SK-N-MC (cell line): Measurements from ENCODE around the gene FCER2.

ENCODE experiments used
- DNase-seq: peaks from one replicate; pipeline ENCODE4 v3.0.0-alpha.2; 2011; ENCODE audit warnings: low read depth, low spot score
- H3K27ac ChIP-seq: fragments of 200-600 bp; sonication (generic); 2 replicates; pipeline ENCODE4 v1.5.1; 2016; ENCODE audit warnings: mixed run types
- H3K36me3 ChIP-seq: fragments of 200-600 bp; sonication (generic); 2 replicates; pipeline ENCODE4 v1.6.1; 2017; ENCODE audit warnings: antibody characterized with exemption, low read length, mixed read lengths; ENCODE audit not compliant: insufficient read depth
- H3K4me3 ChIP-seq: fragments of 200-600 bp; sonication (generic); 2 replicates; pipeline ENCODE4 v1.5.1; 2016
- H3K9ac ChIP-seq: fragments of 200-600 bp; sonication (generic); 2 replicates; pipeline ENCODE4 v1.8.0; 2017; ENCODE audit warnings: mixed run types, mixed read lengths; ENCODE audit not compliant: insufficient read length
- H3K9me3 ChIP-seq: fragments of 200-600 bp; sonication (generic); 2 replicates; pipeline ENCODE4 v1.6.1; 2017; ENCODE audit warnings: low read depth, mild to moderate bottlenecking, antibody characterized with exemption, low read length, moderate library complexity, mixed read lengths
- EZH2 ChIP-seq: fragments of 200-600 bp; sonication (generic); IDR thresholded peaks from one replicate; pipeline ENCODE4 v1.6.1; 2017; ENCODE audit warnings: antibody characterized with exemption
- FOXP2 ChIP-seq: optimal IDR thresholded peaks from 2 replicates; pipeline ENCODE3; 2011; ENCODE audit warnings: mild to moderate bottlenecking, moderate library complexity; ENCODE audit not compliant: insufficient read depth; ENCODE audit errors: extremely low read length, control extremely low read depth
- POLR2AphosphoS5 ChIP-seq: IDR thresholded peaks from 2 replicates; pipeline ENCODE4 v1.6.1; 2012; ENCODE audit warnings: mild to moderate bottlenecking, low read depth, low read length, borderline replicate concordance

Gene FCER2

DNA sequence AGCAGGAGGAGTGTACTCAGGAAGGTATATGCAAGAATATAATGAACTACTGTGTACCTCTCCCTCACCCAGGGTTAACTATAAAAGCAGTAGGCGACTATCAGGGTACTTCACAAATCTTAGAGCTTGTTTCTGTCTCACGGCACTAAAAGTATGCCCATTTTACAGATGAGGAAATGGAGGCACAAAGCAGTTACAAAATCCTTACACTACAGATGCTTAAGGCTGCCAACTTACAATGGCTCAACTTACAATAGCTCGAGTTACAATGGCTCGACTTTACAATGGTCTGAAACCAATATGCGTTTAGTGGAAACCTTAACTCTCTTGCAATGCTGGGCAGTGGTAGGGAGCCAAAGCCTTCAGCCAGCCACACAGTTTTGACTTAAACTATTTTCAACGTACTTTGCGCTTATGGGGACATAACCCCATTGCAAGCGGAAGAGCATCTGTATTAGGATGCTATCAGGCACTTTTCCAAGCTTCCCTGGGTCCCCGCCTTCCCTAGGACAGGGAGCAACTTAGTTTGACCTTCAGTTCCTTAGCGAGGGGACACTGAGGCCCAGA lies 4.1 kb downstream of the FCER2 start:
- H3K9me3 ChIP-seq, result no peaks in the 10 kb centered on the region
- no peak overlapping the region for H3K27ac ChIP-seq
- no peak overlapping the region for H3K4me3 ChIP-seq
- H3K9ac ChIP-seq, result no peak overlapping the region
- no peaks in the 10 kb centered on the region for H3K36me3 ChIP-seq
- TF ChIP-seq FOXP2, result no peak
- TF ChIP-seq POLR2AphosphoS5, result no peak
- TF ChIP-seq EZH2, result no peak
- DNase-seq, result no peak

DNA sequence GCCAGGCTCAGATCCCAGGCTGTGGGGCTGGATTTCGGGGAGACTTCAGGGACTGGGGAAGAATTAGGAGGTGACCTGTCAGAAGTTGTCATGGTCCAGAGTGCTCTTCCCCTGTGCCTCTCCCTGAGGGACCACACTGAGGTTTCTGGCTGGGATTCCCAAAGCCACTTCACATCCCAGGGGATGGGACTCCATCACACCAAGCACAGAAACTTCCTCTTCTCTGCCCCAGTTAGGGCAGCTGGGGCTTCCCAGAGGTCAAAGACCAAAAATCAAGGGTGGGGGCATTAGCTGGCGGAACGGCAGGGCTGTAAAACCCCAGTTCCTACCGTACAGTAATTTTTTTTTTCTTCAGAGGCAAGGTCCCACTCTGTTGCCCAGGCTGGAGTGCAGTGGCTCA lies 7.4 kb downstream of the FCER2 start:
- TF ChIP-seq FOXP2, result no peak
- no peaks in the 10 kb centered on the region for H3K9me3 ChIP-seq
- DNase-seq, result no peak
- H3K36me3 ChIP-seq, result no peaks in the 10 kb centered on the region
- H3K27ac ChIP-seq, result no peak overlapping the region
- no peak overlapping the region for H3K4me3 ChIP-seq
- H3K9ac ChIP-seq, result no peak overlapping the region

DNA sequence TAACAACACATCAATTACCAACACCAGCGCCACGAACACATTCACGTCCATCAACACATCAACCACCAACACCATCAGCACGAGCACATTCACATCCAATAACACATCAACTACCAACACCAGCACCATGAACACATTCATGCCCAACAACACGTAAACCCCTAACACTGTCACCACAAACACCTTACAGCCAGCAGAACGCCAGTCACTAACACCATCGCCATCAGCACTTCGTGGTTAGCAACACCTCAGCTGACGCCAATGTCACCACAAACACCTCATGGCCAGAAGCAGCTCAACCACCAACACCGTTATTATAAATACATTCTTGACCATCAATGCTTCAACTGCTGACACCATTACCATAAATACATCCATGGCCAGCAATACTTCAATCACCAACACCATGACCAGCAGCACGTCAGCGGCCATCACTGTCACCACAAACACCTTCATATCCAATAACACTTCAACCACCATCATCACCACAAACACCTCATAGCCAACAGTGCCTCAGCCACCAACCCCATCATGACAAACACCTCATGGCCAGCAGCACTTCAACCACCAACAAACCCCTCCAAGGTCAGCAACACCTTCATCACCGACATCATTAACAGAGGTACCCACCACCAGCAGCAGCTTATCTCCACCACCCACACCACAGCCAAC lies 9.4 kb downstream of the FCER2 start:
- TF ChIP-seq EZH2 (no peak), FOXP2 (no peak), POLR2AphosphoS5 (no peak)
- no peak overlapping the region for H3K4me3 ChIP-seq
- H3K9ac ChIP-seq, result no peak overlapping the region
- H3K9me3 ChIP-seq, result no peaks in the 10 kb centered on the region
- DNase-seq, result no peak
- no peak overlapping the region for H3K27ac ChIP-seq
- H3K36me3 ChIP-seq, result no peaks in the 10 kb centered on the region

DNA sequence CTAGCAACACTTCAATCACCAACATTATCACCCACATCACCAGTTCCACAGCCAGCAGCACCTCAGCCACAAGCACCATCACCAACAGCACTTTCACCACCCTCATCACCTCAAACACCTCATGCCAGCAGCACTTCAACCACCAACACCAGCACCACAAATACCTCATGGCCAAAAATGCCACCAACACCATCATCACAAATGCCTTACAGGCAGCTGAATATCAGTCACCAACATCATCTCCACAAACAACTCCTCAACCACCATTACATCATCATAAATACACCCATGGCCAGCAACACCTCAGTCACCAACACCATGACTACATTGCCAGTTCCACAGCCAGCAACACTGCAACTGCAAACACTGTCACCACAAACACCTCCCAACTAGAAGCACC lies 10.4 kb downstream of the FCER2 start:
- no peak overlapping the region for H3K27ac ChIP-seq
- no peak for TF ChIP-seq EZH2
- no peak for TF ChIP-seq FOXP2
- no peak for TF ChIP-seq POLR2AphosphoS5
- no peak overlapping the region for H3K9ac ChIP-seq
- H3K9me3 ChIP-seq, result no peaks in the 10 kb centered on the region
- H3K4me3 ChIP-seq, result no peak overlapping the region
- DNase-seq, result no peak
- H3K36me3 ChIP-seq, result no peaks in the 10 kb centered on the region

DNA sequence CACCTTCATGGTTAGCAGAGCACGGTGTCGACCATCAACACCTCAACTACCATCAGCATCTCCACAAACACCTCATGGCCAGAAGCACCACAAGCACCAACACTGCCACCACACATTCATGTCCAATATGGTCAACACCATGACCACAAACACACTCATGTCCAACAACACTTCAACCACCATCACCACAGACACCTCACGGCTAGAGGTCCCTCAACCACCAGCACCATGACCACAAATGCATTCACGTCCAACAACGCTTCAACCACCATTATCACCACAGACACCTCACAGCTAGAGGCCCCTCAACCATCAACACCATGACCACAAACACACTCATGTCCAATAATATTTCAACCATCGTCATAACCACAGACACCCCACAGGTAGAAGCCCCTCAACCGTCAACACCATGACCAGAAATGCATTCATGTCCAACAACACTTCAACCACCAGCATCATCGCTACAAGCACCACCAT lies 11.1 kb downstream of the FCER2 start:
- Histone ChIP-seq H3K9me3 (no peaks in the 10 kb centered on the region), H3K36me3 (no peaks in the 10 kb centered on the region), H3K4me3 (no peak overlapping the region), H3K27ac (no peak overlapping the region), H3K9ac (no peak overlapping the region)
- DNase-seq, result no peak
- TF ChIP-seq EZH2 (no peak), POLR2AphosphoS5 (no peak), FOXP2 (no peak)

DNA sequence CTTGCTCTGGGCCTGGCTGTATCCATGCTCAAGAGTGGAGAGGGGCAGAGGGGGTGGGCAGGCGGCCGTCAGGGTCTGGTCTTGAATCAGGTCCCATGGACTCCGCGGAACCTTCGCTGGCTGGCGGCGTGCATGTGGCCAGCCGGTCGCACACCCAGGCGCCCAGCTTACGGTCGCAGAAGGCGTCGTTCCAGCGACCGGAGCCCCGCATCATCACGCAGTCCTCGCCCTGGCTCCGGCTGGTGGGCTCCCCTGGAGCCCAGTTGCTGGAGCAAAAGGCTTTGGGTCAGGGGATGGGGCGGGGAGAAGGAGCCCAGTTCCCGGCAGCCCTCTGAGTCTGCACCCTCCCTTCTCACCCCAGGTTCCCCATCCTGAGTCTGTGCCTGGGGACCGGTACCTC lies 12.8 kb downstream of the FCER2 start:
- DNase-seq, result no peak
- Histone ChIP-seq H3K27ac (no peak overlapping the region), H3K9me3 (no peaks in the 10 kb centered on the region), H3K4me3 (no peak overlapping the region), H3K36me3 (no peaks in the 10 kb centered on the region), H3K9ac (no peak overlapping the region)
- no peak for TF ChIP-seq FOXP2
- no peak for TF ChIP-seq EZH2
- TF ChIP-seq POLR2AphosphoS5, result no peak

DNA sequence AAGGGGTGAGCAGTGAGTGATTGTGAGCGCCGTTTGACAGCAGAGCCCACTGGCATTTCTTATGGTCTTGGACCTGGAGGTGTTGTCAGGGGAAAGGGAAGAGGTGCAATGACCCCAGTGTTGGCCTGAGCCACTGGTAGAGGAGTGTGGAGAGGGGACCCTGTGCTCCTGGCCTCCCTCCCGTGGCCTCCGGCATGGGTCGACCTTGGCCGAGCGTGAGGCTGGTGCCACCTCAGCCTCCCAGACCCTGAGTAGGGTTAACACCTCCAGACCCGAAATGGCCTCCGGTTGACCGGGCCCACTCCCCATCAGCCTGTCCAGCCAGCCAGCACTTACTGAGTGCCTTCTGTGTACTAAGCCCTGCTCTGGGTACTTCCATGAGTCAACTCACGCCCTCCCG lies 14.8 kb downstream of the FCER2 start:
- H3K27ac ChIP-seq, result no peak overlapping the region
- H3K36me3 ChIP-seq, result peaks cover 5% of the 10 kb centered on the region; the same call in 1 of the 2 replicates
- no peak overlapping the region for H3K4me3 ChIP-seq
- TF ChIP-seq EZH2 (no peak), POLR2AphosphoS5 (no peak), FOXP2 (no peak)
- no peak for DNase-seq
- no peaks in the 10 kb centered on the region for H3K9me3 ChIP-seq
- no peak overlapping the region for H3K9ac ChIP-seq

DNA sequence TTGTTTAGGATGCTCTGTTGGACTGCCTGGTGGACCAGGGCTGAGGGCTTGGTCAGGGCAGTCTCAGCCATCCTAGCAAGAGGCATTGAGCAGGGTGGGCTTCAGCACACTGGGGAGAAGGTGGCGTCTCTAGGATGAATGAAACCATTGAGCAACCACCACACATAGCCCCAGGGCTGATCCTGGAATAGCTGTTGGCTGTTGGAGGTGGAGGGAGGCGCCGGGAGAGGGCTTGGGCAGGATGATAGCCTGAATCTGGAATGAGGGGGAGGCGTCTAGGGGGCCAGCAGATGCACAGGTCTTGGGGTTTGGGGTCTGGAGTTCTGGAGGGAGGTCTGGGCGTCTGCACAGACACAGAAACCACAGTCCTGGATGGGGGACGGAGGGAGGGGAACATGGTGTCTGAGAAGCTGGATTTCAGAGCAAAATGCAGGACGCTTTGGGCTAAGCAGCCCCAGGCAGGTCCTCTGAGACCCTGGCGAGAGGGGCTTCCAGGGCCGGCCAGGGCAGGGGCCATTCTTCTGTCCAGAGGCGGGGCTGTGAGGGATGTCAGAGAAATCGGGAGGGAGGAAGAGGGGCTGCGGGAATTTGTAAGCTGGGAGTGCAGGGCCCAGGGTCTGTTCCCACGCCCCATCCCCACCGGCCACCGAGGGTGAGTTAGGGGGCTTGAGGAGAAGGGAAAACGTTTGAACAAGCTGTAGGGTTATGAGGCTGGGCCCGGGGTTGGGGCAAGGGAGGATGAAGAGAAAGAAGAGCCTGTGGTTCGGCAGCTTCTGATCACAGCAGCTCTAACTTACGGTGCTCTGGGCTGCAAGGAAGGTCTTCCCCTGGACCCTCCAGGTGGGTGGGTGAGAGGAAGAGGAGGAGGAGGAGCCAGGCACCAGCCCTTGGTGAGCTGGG lies 16.1 kb downstream of the FCER2 start:
- no peak overlapping the region for H3K27ac ChIP-seq
- peaks cover 5% of the 10 kb centered on the region; the same call in 1 of the 2 replicates for H3K36me3 ChIP-seq
- no peak overlapping the region for H3K9ac ChIP-seq
- H3K4me3 ChIP-seq, result no peak overlapping the region
- no peak for TF ChIP-seq EZH2
- peak; percentile 21; the same call in 1 of the 2 replicates for TF ChIP-seq POLR2AphosphoS5
- no peak for TF ChIP-seq FOXP2
- no peaks in the 10 kb centered on the region for H3K9me3 ChIP-seq
- DNase-seq, result no peak
